ENCODE results near the gene CYP39A1.

- TF ChIP-seq, protein P1, sequence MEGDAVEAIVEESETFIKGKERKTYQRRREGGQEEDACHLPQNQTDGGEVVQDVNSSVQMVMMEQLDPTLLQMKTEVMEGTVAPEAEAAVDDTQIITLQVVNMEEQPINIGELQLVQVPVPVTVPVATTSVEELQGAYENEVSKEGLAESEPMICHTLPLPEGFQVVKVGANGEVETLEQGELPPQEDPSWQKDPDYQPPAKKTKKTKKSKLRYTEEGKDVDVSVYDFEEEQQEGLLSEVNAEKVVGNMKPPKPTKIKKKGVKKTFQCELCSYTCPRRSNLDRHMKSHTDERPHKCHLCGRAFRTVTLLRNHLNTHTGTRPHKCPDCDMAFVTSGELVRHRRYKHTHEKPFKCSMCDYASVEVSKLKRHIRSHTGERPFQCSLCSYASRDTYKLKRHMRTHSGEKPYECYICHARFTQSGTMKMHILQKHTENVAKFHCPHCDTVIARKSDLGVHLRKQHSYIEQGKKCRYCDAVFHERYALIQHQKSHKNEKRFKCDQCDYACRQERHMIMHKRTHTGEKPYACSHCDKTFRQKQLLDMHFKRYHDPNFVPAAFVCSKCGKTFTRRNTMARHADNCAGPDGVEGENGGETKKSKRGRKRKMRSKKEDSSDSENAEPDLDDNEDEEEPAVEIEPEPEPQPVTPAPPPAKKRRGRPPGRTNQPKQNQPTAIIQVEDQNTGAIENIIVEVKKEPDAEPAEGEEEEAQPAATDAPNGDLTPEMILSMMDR (conservative IDR thresholded peaks at IDR 0.05 in 1 of 2, IDR thresholded peaks at IDR 0.05 in 1 of 2; ENCODE audit: low read depth in 1 of 2, low read length in 2 of 2): no peak
- TF ChIP-seq EZH2 (IDR thresholded peaks at IDR 0.05; ENCODE audit: low read length, missing control alignments): no peak
Measured at GRCh38 chr6:46626976-46627375, 25.6 kb downstream of the CYP39A1 start.

Data from fibroblast of lung (primary cell).